ENCODE results near the gene LRWD1. TPM values are rescaled to one million over a fixed set of nuclear protein-coding genes. Genes with fewer than 3 reads are reported as not detected.

LRWD1 gene
- polyA plus RNA-seq, 3 donors, result 20.2 to 23.0 (median 22.9) TPM

Other genes starting within 250 kb of the LRWD1 start
- gene SH2B2, start 178.1 kb upstream of the LRWD1 start, polyA plus RNA-seq (ENCODE audit: insufficient read length in 3 of 3), result 1 to 10 TPM; 3.7 to 4.1 (median 4.0) TPM
- gene SPDYE6, start 108.5 kb upstream of the LRWD1 start, polyA plus RNA-seq (ENCODE audit: insufficient read length in 3 of 3), result 10 to 100 TPM in 1 of 3 donors, 1 to 10 TPM in 2; 1.7 to 13.9 (median 2.4) TPM
- gene PRKRIP1, start 68.6 kb upstream of the LRWD1 start, polyA plus RNA-seq (ENCODE audit: insufficient read length in 3 of 3), result 10 to 100 TPM; 39.2 to 48.6 (median 47.1) TPM
- 10 to 100 TPM; 22.6 to 28.1 (median 26.2) TPM for gene ORAI2, start 31.4 kb upstream of the LRWD1 start, polyA plus RNA-seq (ENCODE audit: insufficient read length in 3 of 3)
- gene ALKBH4, start 121 bp upstream of the LRWD1 start, polyA plus RNA-seq (ENCODE audit: insufficient read length in 3 of 3), result 10 to 100 TPM; 13.4 to 16.3 (median 14.0) TPM
- 10 to 100 TPM; 29.9 to 39.7 (median 38.6) TPM for gene POLR2J, start 13.9 kb downstream of the LRWD1 start, polyA plus RNA-seq (ENCODE audit: insufficient read length in 3 of 3)
- 10 to 100 TPM; 16.9 to 26.1 (median 23.2) TPM for gene RASA4B, start 52.8 kb downstream of the LRWD1 start, polyA plus RNA-seq (ENCODE audit: insufficient read length in 3 of 3)
- gene UPK3BL2, start 78.7 kb downstream of the LRWD1 start, polyA plus RNA-seq (ENCODE audit: insufficient read length in 3 of 3), result 10 to 100 TPM in 2 of 3 donors, 1 to 10 TPM in 1; 9.3 to 34.1 (median 18.5) TPM
- 10 to 100 TPM in 2 of 3 donors, 1 to 10 TPM in 1; 2.6 to 16.6 (median 14.1) TPM for gene SPDYE2, start 86.2 kb downstream of the LRWD1 start, polyA plus RNA-seq (ENCODE audit: insufficient read length in 3 of 3)
- 10 to 100 TPM; 77.7 to 90.7 (median 78.2) TPM for gene POLR2J3, start 107.6 kb downstream of the LRWD1 start, polyA plus RNA-seq (ENCODE audit: insufficient read length in 3 of 3)
- gene RASA4, start 151.8 kb downstream of the LRWD1 start, polyA plus RNA-seq (ENCODE audit: insufficient read length in 3 of 3), result 10 to 100 TPM; 51.3 to 86.8 (median 62.3) TPM
- 10 to 100 TPM; 17.7 to 50.9 (median 18.6) TPM for gene UPK3BL1, start 177.8 kb downstream of the LRWD1 start, polyA plus RNA-seq (ENCODE audit: insufficient read length in 3 of 3)
- 1 to 10 TPM in 2 of 3 donors, under 1 TPM in 1; 0.60 to 5.0 (median 3.3) TPM for gene SPDYE2B, start 185.3 kb downstream of the LRWD1 start, polyA plus RNA-seq (ENCODE audit: insufficient read length in 3 of 3)
- 1 to 10 TPM; 1.3 to 9.0 (median 1.9) TPM for gene POLR2J2, start 206.7 kb downstream of the LRWD1 start, polyA plus RNA-seq (ENCODE audit: insufficient read length in 3 of 3)